H1 (cell line): ENCODE results near the gene ZNF652. TPM values are rescaled to one million over a fixed set of nuclear protein-coding genes. Genes with fewer than 3 reads are reported as not detected.

Experiments used
- CTCF ChIA-PET: fragments of 300-600 bp; sonication (Branson Sonifier 250); formaldehyde crosslinking; loops from one replicate; lab custom pipeline; 2021; ENCODE audit not compliant: partially characterized antibody; lab: Charles Lee
- POLR2A ChIA-PET: fragments of 300-600 bp; sonication (Branson Sonifier 250); formaldehyde crosslinking; loops from one replicate; lab custom pipeline; 2021; ENCODE audit warnings: inconsistent platforms; ENCODE audit not compliant: partially characterized antibody; lab: Charles Lee
- DNase-seq, 2 experiments: peaks; one replicate each; pipeline versions ENCODE4 v3.0.0 to v3.0.0-alpha.2; 2010 to 2022; ENCODE audit warnings: low spot score in 2 of 2, low read depth in 1 of 2, mixed read lengths in 1 of 2
- FAIRE-seq: peaks from 2 replicates; lab custom pipeline; 2011; peaks lifted over from hg19 to GRCh38; lab: Jason Lieb, UNC
- H2AFZ ChIP-seq: 2 replicates; pipeline ENCODE4 v1.8.1; 2012; ENCODE audit warnings: low read length, inconsistent platforms
- H2AK5ac ChIP-seq: 2 replicates; pipeline ENCODE4 v1.6.1; 2013; ENCODE audit warnings: low read depth, low read length
- H2BK120ac ChIP-seq: replicated peaks from 2 replicates; pipeline ENCODE3; 2013; ENCODE audit warnings: low read depth, low read length, inconsistent platforms
- H2BK12ac ChIP-seq: 2 replicates; pipeline ENCODE4 v1.6.1; 2013; ENCODE audit warnings: low read depth, low read length
- H2BK15ac ChIP-seq: 2 replicates; pipeline ENCODE4 v1.6.1; 2013; ENCODE audit warnings: low read length
- H2BK20ac ChIP-seq: 2 replicates; pipeline ENCODE4 v1.6.1; 2013; ENCODE audit warnings: low read length
- H2BK5ac ChIP-seq: 2 replicates; pipeline ENCODE4 v1.6.1; 2013; ENCODE audit warnings: low read depth, low read length
- H3K14ac ChIP-seq: 2 replicates; pipeline ENCODE4 v1.6.1; 2013; ENCODE audit warnings: inconsistent platforms; ENCODE audit not compliant: insufficient read length
- H3K18ac ChIP-seq: 2 replicates; pipeline ENCODE4 v1.6.1; 2013; ENCODE audit warnings: low read length; ENCODE audit errors: extremely low read depth
- H3K23ac ChIP-seq: 2 replicates; pipeline ENCODE4 v1.6.1; 2013; ENCODE audit warnings: inconsistent platforms; ENCODE audit not compliant: insufficient read length
- H3K23me2 ChIP-seq: 2 replicates; pipeline ENCODE4 v1.6.1; 2013; ENCODE audit warnings: low read depth, low read length
- H3K27ac ChIP-seq: 2 replicates; pipeline ENCODE4 v1.6.1; 2011; ENCODE audit warnings: low read depth, low read length, inconsistent platforms
- H3K27me3 ChIP-seq, 4 experiments: replicated peaks in 1 of 4; 1 replicate in 1 of 4; 2 replicates in 3 of 4; pipeline versions ENCODE4 v1.6.1 to v1.8.1; 2011 to 2013; ENCODE audit warnings: low read length in 3 of 4, mild to moderate bottlenecking in 3 of 4, inconsistent platforms in 2 of 4, mixed read lengths in 2 of 4, moderate library complexity in 1 of 4; ENCODE audit not compliant: control insufficient read depth in 3 of 4, insufficient read depth in 3 of 4; ENCODE audit errors: extremely low read depth in 1 of 4
- H3K36me3 ChIP-seq, 4 experiments: 2 replicates each; pipeline versions ENCODE4 v1.6.1 to v1.8.1; 2011 to 2013; ENCODE audit warnings: mild to moderate bottlenecking in 4 of 4, low read length in 3 of 4, moderate library complexity in 2 of 4, control low read depth in 1 of 4, inconsistent platforms in 1 of 4; ENCODE audit not compliant: insufficient read depth in 4 of 4, control insufficient read depth in 2 of 4
- H3K4ac ChIP-seq: replicated peaks from 2 replicates; pipeline ENCODE3; 2013; ENCODE audit warnings: low read length, low read depth, mixed read lengths, inconsistent platforms; ENCODE audit not compliant: insufficient read length
- H3K4me1 ChIP-seq, 4 experiments: replicated peaks in 1 of 4; 1 replicate in 1 of 4; 2 replicates in 3 of 4; pipeline versions ENCODE4 v1.6.1 to v1.8.1; 2011 to 2013; ENCODE audit warnings: low read length in 3 of 4, inconsistent platforms in 2 of 4, mixed read lengths in 1 of 4; ENCODE audit not compliant: insufficient read depth in 4 of 4, control insufficient read depth in 3 of 4
- H3K4me2 ChIP-seq, 2 experiments: 2 replicates each; pipeline versions ENCODE4 v1.6.1 to v1.8.1; 2011 to 2013; ENCODE audit warnings: low read depth in 2 of 2, low read length in 2 of 2, control low read depth in 1 of 2, inconsistent platforms in 1 of 2, mild to moderate bottlenecking in 1 of 2; ENCODE audit not compliant: insufficient read depth in 1 of 2
- H3K4me3 ChIP-seq, 4 experiments: fragments of 200-600, 300-600 bp in 1 of 4; sonication (generic), shearing (Covaris generic), sonication (Bioruptor Twin) in 1 of 4; 2 replicates each; pipeline versions ENCODE4 v1.5.1 to v1.8.1; 2011 to 2016; ENCODE audit warnings: low read length in 4 of 4, low read depth in 3 of 4, control low read depth in 2 of 4, inconsistent platforms in 2 of 4, mild to moderate bottlenecking in 2 of 4, mixed read lengths in 1 of 4, moderate library complexity in 1 of 4; ENCODE audit not compliant: insufficient read depth in 2 of 4; ENCODE audit errors: extremely low read depth in 1 of 4
- H3K56ac ChIP-seq: replicated peaks from 2 replicates; pipeline ENCODE3; 2013; ENCODE audit warnings: low read depth, mild to moderate bottlenecking, mixed read lengths, low read length, inconsistent platforms; ENCODE audit not compliant: insufficient read length
- H3K79me1 ChIP-seq: 2 replicates; pipeline ENCODE4 v1.6.1; 2013; ENCODE audit warnings: low read depth, low read length, control low read depth
- H3K79me2 ChIP-seq, 2 experiments: 2 replicates each; pipeline versions ENCODE4 v1.6.1 to v1.8.1; 2012 to 2013; ENCODE audit warnings: low read length in 2 of 2, mild to moderate bottlenecking in 2 of 2, inconsistent platforms in 1 of 2; ENCODE audit not compliant: insufficient read depth in 2 of 2, control insufficient read depth in 1 of 2
- H3K9ac ChIP-seq, 4 experiments: replicated peaks in 1 of 4; 1 replicate in 1 of 4; 2 replicates in 3 of 4; pipeline versions ENCODE4 v1.6.1 to v1.8.1; 2011 to 2013; ENCODE audit warnings: low read depth in 3 of 4, low read length in 3 of 4, control low read depth in 2 of 4, mild to moderate bottlenecking in 2 of 4, moderate library complexity in 2 of 4, inconsistent platforms in 1 of 4; ENCODE audit errors: extremely low read depth in 1 of 4
- H3K9me3 ChIP-seq, 2 experiments: 2 replicates each; pipeline versions ENCODE4 v1.6.1 to v1.8.1; 2012 to 2013; ENCODE audit warnings: mild to moderate bottlenecking in 2 of 2, moderate library complexity in 2 of 2, control low read depth in 1 of 2, inconsistent platforms in 1 of 2, low read depth in 1 of 2, low read length in 1 of 2, mixed read lengths in 1 of 2; ENCODE audit not compliant: insufficient read depth in 2 of 2
- H4K20me1 ChIP-seq, 2 experiments: replicated peaks in 1 of 2; 2 replicates each; pipeline versions ENCODE3 to v1.8.1; 2011 to 2013; ENCODE audit warnings: inconsistent platforms in 2 of 2, low read length in 2 of 2, mild to moderate bottlenecking in 1 of 2; ENCODE audit not compliant: insufficient read depth in 2 of 2, control insufficient read depth in 1 of 2
- H4K5ac ChIP-seq: 2 replicates; pipeline ENCODE4 v1.6.1; 2013; ENCODE audit warnings: low read length, low read depth, mixed read lengths, inconsistent platforms; ENCODE audit not compliant: insufficient read length
- H4K8ac ChIP-seq: 2 replicates; pipeline ENCODE4 v1.8.0; 2013; ENCODE audit warnings: mild to moderate bottlenecking, moderate library complexity, low read length, inconsistent platforms; ENCODE audit not compliant: insufficient read depth; ENCODE audit errors: extremely low read depth
- H4K91ac ChIP-seq: replicated peaks from 2 replicates; pipeline ENCODE3; 2013; ENCODE audit warnings: low read length, mixed read lengths, inconsistent platforms; ENCODE audit not compliant: insufficient read length
- BACH1 ChIP-seq: IDR thresholded peaks from 2 replicates; pipeline ENCODE4 v1.6.1; 2012; ENCODE audit warnings: low read length, improper control_type of control experiment
- CHD1 ChIP-seq: IDR thresholded peaks from 2 replicates; pipeline ENCODE4 v1.6.1; 2012; ENCODE audit warnings: low read depth, low read length, improper control_type of control experiment
- JUN ChIP-seq: IDR thresholded peaks from 2 replicates; pipeline ENCODE4 v1.6.1; 2011; ENCODE audit warnings: low read depth, mild to moderate bottlenecking, improper control_type of control experiment, low read length
- KDM1A ChIP-seq: fragments of 200-600, 300-600 bp; sonication (generic); IDR thresholded peaks from 2 replicates; pipeline ENCODE4 v1.7.1; 2016; ENCODE audit warnings: mild to moderate bottlenecking, low read length, borderline replicate concordance
- KDM4A ChIP-seq: IDR thresholded peaks from one replicate; pipeline ENCODE4 v1.7.1; 2012; ENCODE audit warnings: low read depth, mild to moderate bottlenecking, moderate library complexity, low read length, inconsistent platforms; ENCODE audit not compliant: severe bottlenecking
- PHF8 ChIP-seq: fragments of 200-600 bp; sonication (generic); conservative IDR thresholded peaks from 2 replicates; pipeline ENCODE4 v1.7.1; 2012; ENCODE audit warnings: low read depth, mild to moderate bottlenecking, inconsistent platforms, low read length, moderate library complexity
- SIN3A ChIP-seq, 2 experiments: IDR thresholded peaks in 1 of 2; conservative IDR thresholded peaks in 1 of 2; 2 replicates each; pipeline ENCODE4 v1.6.1; 2011 to 2012; ENCODE audit warnings: low read length in 2 of 2, improper control_type of control experiment in 1 of 2, low read depth in 1 of 2, mild to moderate bottlenecking in 1 of 2
- YY1 ChIP-seq: IDR thresholded peaks from 2 replicates; pipeline ENCODE4 v1.6.1; 2011; ENCODE audit warnings: low read depth, mild to moderate bottlenecking, low read length
- polyA plus RNA-seq, 7 experiments: library from polyadenylated mRNA; depleted of rRNA in 3 of 7; stranded (reverse) in 5 of 7; unstranded in 2 of 7; fragments of >200 nt in 5 of 7; fragments of 200-250 nt in 2 of 7; gene quantifications; 1 replicate in 5 of 7; 2 replicates in 1 of 7; 4 replicates in 1 of 7; pipeline versions ENCODE4 v1.2.1 to v1.2.3, GENCODE V29; 2011 to 2013; ENCODE audit warnings: missing spikeins in 2 of 7, mixed read lengths in 2 of 7
- total RNA-seq: library from RNA; stranded (reverse); fragmentation: NEBNext Ultra II Directional; extraction: Animal tissue kit (Norgen Biotek cat#: 25700); gene quantifications from 2 replicates; pipeline ENCODE4 v1.2.1, GENCODE V29; 2021
- TF ChIP-seq, protein P1 (sequence below): IDR thresholded peaks from 2 replicates; pipeline ENCODE4 v1.6.1; 2012; ENCODE audit warnings: low read length, inconsistent platforms

ZNF652 gene
- total and polyA plus RNA-seq, 2 of the 8 experiments (the other 6 are each of a cell fraction or from before 2014, with no cell fraction given) = 13.5 to 39.6 TPM

DNA sequence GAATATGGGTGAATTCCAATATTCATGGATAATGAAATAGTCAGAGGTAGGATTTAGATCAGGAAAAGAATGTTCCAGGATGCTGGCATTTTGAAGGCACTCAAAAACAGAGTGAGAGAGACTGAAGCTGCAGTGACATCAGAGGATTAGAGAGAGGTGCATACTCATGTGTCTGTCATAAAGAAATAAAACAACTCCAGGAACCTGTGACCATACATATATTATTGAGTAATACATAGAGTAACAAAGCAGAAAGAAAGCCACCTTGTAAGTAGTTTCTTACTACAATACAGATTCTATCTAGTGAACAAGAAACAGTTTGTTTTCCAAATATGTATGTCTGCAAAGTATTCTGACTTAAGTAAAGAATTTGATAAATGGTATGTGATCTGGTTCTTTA is 69.1 kb downstream of the ZNF652 start:
- no peak overlapping the region for H3K4ac ChIP-seq
- no peak overlapping the region for H4K91ac ChIP-seq
- H3K27me3 ChIP-seq = no peaks in the 10 kb centered on the region
- H2BK12ac ChIP-seq = no peak overlapping the region
- H3K9me3 ChIP-seq = no peaks in the 10 kb centered on the region
- no peaks in the 10 kb centered on the region for H3K4me1 ChIP-seq
- no peak overlapping the region for H2BK120ac ChIP-seq
- H2AK5ac ChIP-seq = no peak overlapping the region
- H2AFZ ChIP-seq = no peak overlapping the region
- no peak overlapping the region for H3K23ac ChIP-seq
- no peak overlapping the region for H4K8ac ChIP-seq
- H3K27ac ChIP-seq = no peak overlapping the region
- no peak overlapping the region for H3K9ac ChIP-seq
- FAIRE-seq (no peak), DNase-seq (no peak)
- no peak overlapping the region for H3K4me2 ChIP-seq
- H2BK15ac ChIP-seq = no peak overlapping the region
- H4K20me1 ChIP-seq = peaks cover 0 to 1% of the 10 kb centered on the region in 2 experiments
- no peak overlapping the region for H3K4me3 ChIP-seq
- POLR2A ChIA-PET = no interaction called here
- no peaks in the 10 kb centered on the region for H3K23me2 ChIP-seq
- H3K36me3 ChIP-seq = peaks cover 2% of the 10 kb centered on the region in 4 experiments; a peak in 5 of 8 replicates
- H3K14ac ChIP-seq = no peak overlapping the region
- H4K5ac ChIP-seq = no peak overlapping the region
- no peaks in the 10 kb centered on the region for H3K79me1 ChIP-seq
- H2BK5ac ChIP-seq = no peak overlapping the region
- CTCF ChIA-PET = interaction anchor here (1.2 to 5.1 kb wide), 3 partner anchors 16 to 65 kb away, joined by 3 to 38 read pairs (median 3); partner anchors contain the start of gene PHOSPHO1
- H3K18ac ChIP-seq = no peak overlapping the region
- no peak overlapping the region for H3K56ac ChIP-seq
- no peaks in the 10 kb centered on the region for H3K79me2 ChIP-seq
- no peak overlapping the region for H2BK20ac ChIP-seq
- no peak for TF ChIP-seq SIN3A (conservative IDR thresholded peaks at IDR 0.05 in 1 of 2, IDR thresholded peaks at IDR 0.05 in 1 of 2; ENCODE audit: low read depth in 1 of 2, low read length in 2 of 2)
- TF ChIP-seq BACH1 = no peak
- TF ChIP-seq KDM1A = no peak
- TF ChIP-seq, protein P1, sequence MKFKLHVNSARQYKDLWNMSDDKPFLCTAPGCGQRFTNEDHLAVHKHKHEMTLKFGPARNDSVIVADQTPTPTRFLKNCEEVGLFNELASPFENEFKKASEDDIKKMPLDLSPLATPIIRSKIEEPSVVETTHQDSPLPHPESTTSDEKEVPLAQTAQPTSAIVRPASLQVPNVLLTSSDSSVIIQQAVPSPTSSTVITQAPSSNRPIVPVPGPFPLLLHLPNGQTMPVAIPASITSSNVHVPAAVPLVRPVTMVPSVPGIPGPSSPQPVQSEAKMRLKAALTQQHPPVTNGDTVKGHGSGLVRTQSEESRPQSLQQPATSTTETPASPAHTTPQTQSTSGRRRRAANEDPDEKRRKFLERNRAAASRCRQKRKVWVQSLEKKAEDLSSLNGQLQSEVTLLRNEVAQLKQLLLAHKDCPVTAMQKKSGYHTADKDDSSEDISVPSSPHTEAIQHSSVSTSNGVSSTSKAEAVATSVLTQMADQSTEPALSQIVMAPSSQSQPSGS = no peak
- TF ChIP-seq CHD1 = no peak
- no peak for TF ChIP-seq KDM4A
- no peak for TF ChIP-seq PHF8
- TF ChIP-seq YY1 = no peak
- TF ChIP-seq JUN = no peak
